Stimulated activated CD8-positive, alpha-beta memory T cell treated with anti-CD3 and anti-CD28 coated beads, Interleukin-4, amount 100 ng/mL, for 1 hour (primary cell): ENCODE measurements around the gene SBF1.

ENCODE experiments used
- DNase-seq, 2 donors: peaks; one replicate each; pipeline ENCODE4 v3.0.0-alpha.2; 2020; ENCODE audit warnings: low read depth in 2 of 2, low spot score in 1 of 2

The SBF1 gene

DNA sequence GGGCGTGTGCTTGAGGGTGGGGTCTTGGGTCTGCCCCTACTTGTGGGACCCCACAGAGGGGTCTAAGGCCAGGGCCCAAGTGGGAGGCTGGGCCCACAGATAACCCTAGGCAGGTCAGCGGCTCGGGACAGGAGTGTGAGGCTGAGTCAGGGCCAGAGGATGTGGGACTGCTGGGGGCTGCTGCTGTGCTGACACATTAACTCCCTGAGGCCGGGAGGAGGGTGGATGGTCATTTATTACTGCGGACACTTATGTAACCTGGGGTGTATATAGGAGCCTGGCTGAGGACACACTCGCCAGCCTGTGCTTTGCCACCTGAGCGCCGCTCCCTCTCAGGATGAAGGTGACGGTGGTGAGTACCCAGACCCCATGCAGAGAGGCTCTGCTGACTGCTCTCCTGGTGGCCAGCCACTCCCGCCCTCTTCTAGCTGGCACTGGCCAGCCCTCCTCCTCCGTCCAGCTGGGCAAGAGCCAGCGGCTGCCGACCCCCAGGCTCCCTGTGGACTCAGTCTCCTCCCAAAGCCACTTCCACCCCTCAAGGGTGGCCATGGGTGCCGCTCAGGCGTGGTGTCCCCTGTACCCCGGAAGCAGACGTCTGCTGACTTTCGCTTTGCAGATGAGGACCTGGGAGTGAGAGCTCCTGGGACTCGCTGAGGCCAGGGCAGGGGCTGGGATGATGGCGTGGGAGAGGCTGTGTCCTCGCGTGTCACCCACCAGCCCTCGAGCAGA, 11.9 kb upstream of the SBF1 start, which contains the start of gene MIOX:
MIOX (plus strand) TSS at position 299 of the 729 bp plus-strand sequence; CDS start at position 338, 39 bp downstream.
- no peak for DNase-seq

DNA sequence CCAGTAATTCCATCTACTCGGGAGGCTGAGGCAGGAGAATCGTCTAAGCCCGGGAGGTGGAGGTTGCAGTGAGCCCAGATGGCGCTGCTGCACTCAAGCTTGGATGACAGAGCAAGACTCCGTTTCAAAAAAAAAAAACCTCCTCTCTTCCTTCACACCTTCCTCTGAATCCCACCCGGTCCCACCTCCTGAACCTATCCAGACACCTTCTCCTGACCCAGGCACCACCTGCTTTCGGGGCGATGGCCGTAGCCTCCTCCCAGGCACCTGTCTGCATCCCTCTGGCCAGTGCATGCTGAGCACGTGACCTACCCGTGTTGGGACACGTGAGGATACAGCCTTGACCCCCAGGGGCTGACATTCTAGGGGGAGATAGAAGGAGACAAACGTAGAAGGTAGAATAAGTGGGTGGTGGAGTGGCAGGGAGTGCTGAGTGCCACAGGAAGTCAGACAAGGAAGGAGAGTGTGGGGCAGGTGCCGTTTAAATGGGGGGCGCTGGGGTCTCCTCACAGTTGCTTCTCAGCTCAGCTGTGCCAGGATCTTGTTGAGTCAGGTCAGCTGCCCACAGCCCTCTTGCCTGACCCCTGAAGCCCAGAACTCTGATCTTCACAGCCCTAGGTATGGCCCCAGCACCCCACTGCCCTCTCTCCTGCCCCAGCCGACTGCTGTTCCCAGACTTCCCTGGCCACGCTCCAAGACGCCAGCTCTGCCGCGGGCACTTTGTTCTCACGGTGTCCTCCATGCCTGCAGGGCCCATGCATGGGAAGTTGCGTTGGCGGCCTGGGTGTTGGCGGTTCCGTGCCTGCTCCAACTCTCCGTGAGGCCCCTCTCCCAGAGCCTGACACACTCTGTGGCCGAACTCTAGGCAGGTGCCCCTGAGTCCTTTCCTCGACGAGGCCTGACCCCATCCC, 10.6 kb upstream of the SBF1 start:
- DNase-seq, result no peak

DNA sequence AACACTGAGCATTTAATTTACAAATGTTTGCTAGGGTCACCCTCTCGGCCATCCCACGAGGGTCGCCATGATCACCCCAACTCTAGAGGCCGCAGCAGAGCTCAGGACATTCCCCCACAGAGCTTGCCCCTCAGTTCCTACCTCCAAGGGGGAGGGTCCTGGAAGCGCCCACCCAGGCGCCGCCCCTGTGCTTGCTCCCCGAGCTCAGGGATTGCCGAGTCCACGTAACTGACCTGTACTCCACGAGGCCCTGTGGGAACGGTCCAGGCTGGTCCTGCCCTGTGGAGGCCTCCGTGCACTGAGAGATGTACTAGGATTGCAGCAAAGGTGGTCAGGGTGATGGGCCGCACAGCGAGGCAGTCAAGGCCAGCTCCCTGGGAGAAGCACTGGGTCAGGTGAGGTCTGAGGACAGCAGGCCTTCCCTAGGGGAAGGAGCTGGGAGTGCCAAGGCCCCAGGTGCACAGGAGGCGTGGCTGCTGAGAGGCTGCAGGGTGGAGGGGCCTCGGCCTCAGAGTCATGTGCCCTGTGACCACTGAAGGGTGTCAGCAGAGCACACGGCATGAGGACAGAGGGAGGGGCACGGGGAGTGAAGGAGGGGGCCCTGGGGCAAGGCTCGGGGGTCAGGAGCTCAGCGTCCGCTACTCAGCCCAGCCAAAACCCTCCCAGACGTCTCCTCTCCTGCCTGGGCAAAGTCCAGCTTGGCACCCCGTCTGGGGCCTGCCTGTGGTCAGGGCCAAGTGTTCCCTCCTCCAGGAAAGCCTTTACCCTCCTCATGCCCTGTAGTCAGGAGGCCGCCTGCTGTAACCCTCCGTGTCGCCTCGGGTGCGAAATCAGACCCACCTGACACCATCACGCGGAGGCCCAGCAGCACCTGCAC, 9.4 kb upstream of the SBF1 start:
- DNase-seq, result no peak

DNA sequence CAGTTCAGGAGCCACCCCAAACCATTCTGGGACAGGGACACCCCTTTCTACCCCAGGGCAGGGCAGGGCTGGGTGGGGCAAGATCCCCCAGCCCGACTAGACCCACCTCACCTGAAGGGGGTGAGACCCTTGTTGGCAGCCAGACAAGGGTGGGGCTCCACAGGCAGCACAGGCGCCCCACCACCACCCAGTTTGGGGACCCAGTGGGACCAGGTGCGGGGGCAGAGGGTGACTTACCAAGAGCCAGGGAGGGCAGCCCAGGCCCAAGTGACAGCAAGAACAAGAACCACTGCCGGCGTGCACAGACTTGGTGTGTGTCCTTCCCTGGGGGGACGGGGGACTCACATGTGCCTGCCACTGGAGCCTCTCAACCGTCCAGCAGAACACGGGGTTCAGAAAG, 8.7 kb upstream of the SBF1 start:
- no peak for DNase-seq

- no peak for DNase-seq
Measured at GRCh38 chr22:50483106-50483505, 8.3 kb upstream of the SBF1 start.

- no peak for DNase-seq
Measured at GRCh38 chr22:50482107-50483074, 7.6 kb upstream of the SBF1 start.

GRCh38 chr22:50481440-50482106, 6.7 kb upstream of the SBF1 start, which contains the start of gene ADM2:
TSS of gene ADM2 (plus strand) at chr22:50481543. CDS start at chr22:50481848, 305 bp downstream.
- peak in 1 of 2 donors; percentile 39 for DNase-seq

GRCh38 chr22:50481045-50481439, 6.2 kb upstream of the SBF1 start:
- DNase-seq, result no peak

GRCh38 chr22:50479721-50480120, 4.9 kb upstream of the SBF1 start:
- no peak for DNase-seq

DNA sequence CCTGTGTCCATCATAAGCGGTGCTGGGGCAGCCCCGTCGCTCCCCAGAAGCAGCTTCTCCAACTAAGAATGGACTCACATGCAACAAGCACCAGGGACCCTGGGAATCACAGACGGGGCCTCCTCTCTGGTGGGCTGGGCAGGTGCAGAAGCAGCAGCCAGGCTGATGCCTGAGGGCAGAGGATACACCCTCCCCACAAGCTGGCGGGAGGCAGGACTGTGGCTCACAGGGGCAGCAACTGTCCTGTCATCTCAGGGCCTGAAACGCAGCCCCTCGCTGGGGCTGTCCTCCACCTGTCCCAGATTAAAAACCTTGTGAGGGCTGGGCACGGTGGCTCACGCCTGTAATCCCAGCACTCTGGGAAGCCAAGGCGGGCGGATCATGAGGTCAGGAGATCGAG, 3.1 kb upstream of the SBF1 start:
- DNase-seq, result no peak

GRCh38 chr22:50476868-50477267, 2.0 kb upstream of the SBF1 start:
- no peak for DNase-seq

DNA sequence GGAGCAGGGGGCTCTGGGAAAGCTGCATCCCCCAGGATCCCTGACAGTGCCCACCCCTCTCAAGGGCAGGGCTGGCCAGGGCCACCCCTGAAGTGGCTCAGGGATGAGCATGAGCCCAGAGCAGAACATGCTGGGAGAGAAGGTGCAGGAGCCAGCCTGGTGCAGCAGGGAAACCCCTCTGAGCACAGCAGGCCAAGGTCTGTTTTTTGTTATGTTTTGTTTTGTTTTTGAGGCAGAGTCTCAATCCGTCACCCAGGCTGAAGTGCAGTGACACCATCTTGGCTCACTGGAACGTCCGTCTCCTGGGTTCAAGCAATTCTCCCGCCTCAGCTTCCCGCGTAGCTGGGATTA, 792 bp upstream of the SBF1 start:
- no peak for DNase-seq

DNA sequence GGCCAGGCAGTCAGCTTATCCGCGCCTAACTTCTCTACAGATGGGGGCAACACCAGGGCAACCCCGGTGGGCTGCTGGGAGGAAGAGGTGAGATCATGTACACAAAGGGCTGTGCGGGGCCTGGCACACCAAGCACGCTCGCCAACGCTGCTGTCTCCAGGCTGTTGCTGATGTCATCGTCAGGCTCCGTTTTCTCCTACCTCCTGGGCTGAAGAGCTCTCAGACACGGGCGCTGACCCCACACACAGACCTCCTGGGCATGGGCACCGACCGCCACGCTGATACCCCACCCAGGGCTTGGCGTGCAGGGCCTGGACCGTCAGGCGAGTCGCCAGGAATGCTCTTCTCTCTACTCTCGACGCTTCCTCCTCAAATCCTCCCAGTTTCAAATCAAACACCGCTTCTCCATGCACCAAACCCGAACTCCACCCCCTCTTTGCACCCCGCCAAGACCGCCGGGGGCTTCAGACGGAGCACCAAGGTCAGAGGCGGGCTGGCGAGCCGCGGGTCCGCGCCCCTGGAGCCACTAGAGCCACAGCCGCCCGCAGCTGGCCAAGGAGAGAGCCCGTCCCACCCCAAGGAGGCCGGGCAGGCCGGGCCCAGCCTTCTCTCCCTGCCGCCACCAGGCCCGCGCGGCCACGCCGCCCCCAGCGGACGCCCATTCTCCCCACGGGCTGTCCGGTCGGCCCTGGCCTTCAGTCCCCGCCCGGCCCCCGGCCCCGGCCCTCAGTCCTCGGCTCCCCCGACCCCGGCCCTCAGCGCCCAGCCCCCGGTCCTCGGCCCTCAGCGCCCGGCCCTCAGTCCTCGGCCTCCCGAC, 772 bp downstream of the SBF1 start:
- DNase-seq, result no peak

- peak in 1 of 2 donors; percentile 28 for DNase-seq
Measured at GRCh38 chr22:50473088-50473487, 1.7 kb downstream of the SBF1 start.

- DNase-seq, result no peak
Measured at GRCh38 chr22:50471962-50472361, 2.9 kb downstream of the SBF1 start.

DNA sequence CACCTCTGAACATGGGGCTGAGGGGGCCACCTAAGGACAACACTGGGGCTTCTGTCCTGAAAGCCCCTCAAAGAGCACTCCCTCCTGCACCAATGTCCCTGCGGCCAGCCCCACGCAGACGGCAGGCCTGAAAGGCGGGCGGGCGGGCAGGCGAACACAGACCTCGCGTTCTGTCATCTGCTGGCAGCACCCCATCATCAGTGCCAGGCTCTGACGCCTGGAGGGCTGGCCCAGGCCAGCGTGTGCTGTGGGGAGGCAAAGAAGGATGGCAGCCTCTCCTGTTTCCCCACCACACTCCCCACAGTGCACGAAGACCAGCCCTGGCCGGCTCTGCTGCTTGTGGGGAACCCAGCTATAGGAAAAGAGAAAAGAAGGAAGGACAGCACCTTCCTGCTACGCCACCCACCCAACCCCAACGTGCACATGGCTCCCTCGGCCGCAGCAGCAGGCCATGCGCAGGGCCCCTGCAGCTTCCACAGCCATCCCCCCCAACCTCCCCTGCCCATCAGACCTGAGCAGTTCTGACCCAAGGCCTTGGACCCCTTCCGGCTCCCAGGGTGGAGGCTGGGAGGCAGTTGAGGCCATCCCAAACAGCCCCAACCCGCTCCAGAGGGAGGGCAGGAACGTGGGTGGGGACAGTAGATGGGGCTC, 3.5 kb downstream of the SBF1 start:
- no peak for DNase-seq

- DNase-seq, result no peak
Measured at GRCh38 chr22:50470491-50470890, 4.3 kb downstream of the SBF1 start.
